ENCODE data around the gene HLA-F. TPM values are rescaled to one million over a fixed set of nuclear protein-coding genes. Genes with fewer than 3 reads are reported as not detected.

HLA-F gene
- total RNA-seq, 1 donor from 2014 or later, result 12.5 TPM

- no peak for TF ChIP-seq CTCF (IDR thresholded peaks at IDR 0.05)
- no peak for DNase-seq (ENCODE audit: extremely low spot score, unreplicated experiment)
- no peak overlapping the region for H3K27ac Mint-ChIP-seq (ENCODE audit: unreplicated experiment)
- peaks cover 2% of the 10 kb centered on the region for H3K36me3 Mint-ChIP-seq (ENCODE audit: unreplicated experiment)
- H3K27me3 Mint-ChIP-seq (ENCODE audit: unreplicated experiment), result peaks cover 14% of the 10 kb centered on the region
- H3K4me3 Mint-ChIP-seq (ENCODE audit: unreplicated experiment), result no peak overlapping the region
- H3K4me1 Mint-ChIP-seq (ENCODE audit: unreplicated experiment), result peaks cover 5% of the 10 kb centered on the region
- no peaks in the 10 kb centered on the region for H3K9me3 Mint-ChIP-seq (ENCODE audit: unreplicated experiment)
Measured at GRCh38 chr6:29743025-29743424, 19.8 kb downstream of the HLA-F start.

GRCh38 chr6:29743568-29743967 lies 20.3 kb downstream of the HLA-F start:
- H3K4me3 Mint-ChIP-seq (ENCODE audit: unreplicated experiment), result no peak overlapping the region
- DNase-seq (ENCODE audit: extremely low spot score, unreplicated experiment), result no peak
- peaks cover 14% of the 10 kb centered on the region for H3K27me3 Mint-ChIP-seq (ENCODE audit: unreplicated experiment)
- peaks cover 10% of the 10 kb centered on the region for H3K4me1 Mint-ChIP-seq (ENCODE audit: unreplicated experiment)
- no peaks in the 10 kb centered on the region for H3K9me3 Mint-ChIP-seq (ENCODE audit: unreplicated experiment)
- TF ChIP-seq CTCF (IDR thresholded peaks at IDR 0.05), result no peak
- peaks cover 2% of the 10 kb centered on the region for H3K36me3 Mint-ChIP-seq (ENCODE audit: unreplicated experiment)
- H3K27ac Mint-ChIP-seq (ENCODE audit: unreplicated experiment), result no peak overlapping the region

- Mint-ChIP-seq H3K4me3 (ENCODE audit: unreplicated experiment) (no peak overlapping the region), H3K27ac (ENCODE audit: unreplicated experiment) (no peak overlapping the region), H3K4me1 (ENCODE audit: unreplicated experiment) (peaks cover 12% of the 10 kb centered on the region), H3K9me3 (ENCODE audit: unreplicated experiment) (no peaks in the 10 kb centered on the region), H3K36me3 (ENCODE audit: unreplicated experiment) (peaks cover 2% of the 10 kb centered on the region), H3K27me3 (ENCODE audit: unreplicated experiment) (peaks cover 14% of the 10 kb centered on the region)
- TF ChIP-seq CTCF (IDR thresholded peaks at IDR 0.05), result no peak
- no peak for DNase-seq (ENCODE audit: extremely low spot score, unreplicated experiment)
Measured at GRCh38 chr6:29744131-29744530, 20.9 kb downstream of the HLA-F start.

- Mint-ChIP-seq H3K36me3 (ENCODE audit: unreplicated experiment) (peaks cover 2% of the 10 kb centered on the region), H3K9me3 (ENCODE audit: unreplicated experiment) (no peaks in the 10 kb centered on the region), H3K27ac (ENCODE audit: unreplicated experiment) (no peak overlapping the region), H3K4me3 (ENCODE audit: unreplicated experiment) (no peak overlapping the region), H3K4me1 (ENCODE audit: unreplicated experiment) (peaks cover 17% of the 10 kb centered on the region), H3K27me3 (ENCODE audit: unreplicated experiment) (peaks cover 17% of the 10 kb centered on the region)
- TF ChIP-seq CTCF (IDR thresholded peaks at IDR 0.05), result no peak
- DNase-seq (ENCODE audit: extremely low spot score, unreplicated experiment), result no peak
Measured at GRCh38 chr6:29744621-29745020, 21.4 kb downstream of the HLA-F start.

- no peak for TF ChIP-seq CTCF (IDR thresholded peaks at IDR 0.05)
- no peak for DNase-seq (ENCODE audit: extremely low spot score, unreplicated experiment)
- Mint-ChIP-seq H3K27ac (ENCODE audit: unreplicated experiment) (no peak overlapping the region), H3K4me1 (ENCODE audit: unreplicated experiment) (peaks cover 15% of the 10 kb centered on the region), H3K9me3 (ENCODE audit: unreplicated experiment) (no peaks in the 10 kb centered on the region), H3K4me3 (ENCODE audit: unreplicated experiment) (no peak overlapping the region), H3K27me3 (ENCODE audit: unreplicated experiment) (peaks cover 19% of the 10 kb centered on the region), H3K36me3 (ENCODE audit: unreplicated experiment) (peaks cover 2% of the 10 kb centered on the region)
Measured at GRCh38 chr6:29745386-29745785, 22.2 kb downstream of the HLA-F start.
